Nucleus accumbens (tissue), 56 donors: ENCODE data around the gene SPEM3.

Experiments
- DNase-seq, 56 donors: peaks; one replicate each; lab custom pipeline; 2025; lab: John Stamatoyannopoulos, UW

Gene SPEM3

GRCh38 chr17:7403727-7403976, 25.0 kb upstream of the SPEM3 start:
- peak in 2 of 56 donors; percentile 58 to 81 for DNase-seq

DNA sequence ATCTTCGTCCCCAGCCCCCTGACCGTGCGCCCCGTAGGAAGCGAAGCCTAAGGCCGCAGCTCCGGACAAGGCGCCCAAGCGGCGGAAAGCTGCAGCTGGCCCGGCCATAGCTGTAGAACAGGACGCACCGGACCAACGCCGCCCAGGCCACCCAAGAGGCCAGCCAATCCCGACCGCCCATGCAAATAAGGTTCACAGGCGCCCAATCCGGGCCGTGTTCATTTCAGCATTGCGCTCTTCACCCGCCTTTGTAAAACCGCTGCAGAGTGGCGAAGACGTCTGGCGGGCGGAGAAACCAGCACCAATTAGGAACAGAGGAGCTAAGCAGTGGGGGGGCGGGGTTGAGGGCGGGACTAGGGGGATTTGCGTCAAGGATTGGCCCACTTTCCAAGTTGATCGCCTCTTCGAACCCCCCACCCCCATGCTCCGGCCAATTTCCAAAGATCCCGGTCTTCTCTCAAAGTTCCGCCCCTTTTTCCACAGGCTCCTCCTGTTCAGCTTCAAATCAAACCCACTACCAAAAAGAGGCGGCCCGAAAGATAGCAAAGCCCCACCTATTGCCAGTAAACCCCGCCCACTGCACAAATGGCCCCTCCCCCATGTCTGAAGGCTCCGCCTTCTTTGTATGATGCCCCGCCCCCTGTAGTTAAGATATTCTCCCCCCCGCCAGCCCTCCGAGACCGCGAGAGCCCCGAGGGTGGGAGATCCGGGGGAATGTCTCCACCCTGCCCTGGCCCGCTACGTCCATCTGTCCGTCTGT, 24.5 kb upstream of the SPEM3 start, which contains the start of gene TMEM256:
TMEM256 (minus strand) TSS at position 121 of the 760 bp plus-strand sequence; CDS start at position 108, 13 bp downstream.
- DNase-seq = peak; percentile 95 to 100 (median 99)

GRCh38 chr17:7404737-7405349, 23.8 kb upstream of the SPEM3 start:
- peak in 11 of 56 donors; percentile 51 to 91 (median 72) for DNase-seq

GRCh38 chr17:7405350-7406234, 23.1 kb upstream of the SPEM3 start:
- peak in 26 of 56 donors; percentile 8 to 68 (median 46) for DNase-seq

GRCh38 chr17:7406235-7406825, 22.3 kb upstream of the SPEM3 start:
- peak in 3 of 56 donors; percentile 8 to 21 (median 13) for DNase-seq

DNA sequence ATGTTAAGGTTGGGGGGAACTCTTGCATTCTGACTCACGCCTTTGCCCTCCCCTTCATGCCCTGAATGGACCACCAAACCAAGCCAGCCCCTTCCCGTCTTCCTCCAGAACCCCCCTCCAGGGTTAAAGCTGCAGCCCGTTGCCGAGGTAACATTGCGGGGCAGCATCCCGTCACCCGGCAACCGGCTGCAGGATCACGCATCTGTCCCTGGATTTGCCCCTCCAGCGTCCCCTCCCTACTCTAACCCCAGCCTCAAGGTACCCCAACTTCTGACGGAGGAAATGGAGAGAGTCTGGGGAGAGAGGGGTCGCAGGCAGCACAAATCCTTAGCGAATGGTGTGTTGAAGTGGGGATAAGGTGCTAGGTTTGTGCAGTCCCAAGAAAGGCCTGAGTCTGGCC, 21.6 kb upstream of the SPEM3 start:
- DNase-seq = no peak

GRCh38 chr17:7407485-7408251, 21.0 kb upstream of the SPEM3 start, which contains the start of gene NLGN2:
NLGN2 (plus strand) TSS chr17:7407845; CDS start chr17:7408256, 411 bp downstream.
- no peak for DNase-seq

DNA sequence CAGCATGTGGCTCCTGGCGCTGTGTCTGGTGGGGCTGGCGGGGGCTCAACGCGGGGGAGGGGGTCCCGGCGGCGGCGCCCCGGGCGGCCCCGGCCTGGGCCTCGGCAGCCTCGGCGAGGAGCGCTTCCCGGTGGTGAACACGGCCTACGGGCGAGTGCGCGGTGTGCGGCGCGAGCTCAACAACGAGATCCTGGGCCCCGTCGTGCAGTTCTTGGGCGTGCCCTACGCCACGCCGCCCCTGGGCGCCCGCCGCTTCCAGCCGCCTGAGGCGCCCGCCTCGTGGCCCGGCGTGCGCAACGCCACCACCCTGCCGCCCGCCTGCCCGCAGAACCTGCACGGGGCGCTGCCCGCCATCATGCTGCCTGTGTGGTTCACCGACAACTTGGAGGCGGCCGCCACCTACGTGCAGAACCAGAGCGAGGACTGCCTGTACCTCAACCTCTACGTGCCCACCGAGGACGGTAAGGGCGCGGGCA, 20.4 kb upstream of the SPEM3 start:
- no peak for DNase-seq

- peak in 9 of 56 donors; percentile 4 to 51 (median 26) for DNase-seq
Measured at GRCh38 chr17:7408863-7409262, 19.8 kb upstream of the SPEM3 start.

DNA sequence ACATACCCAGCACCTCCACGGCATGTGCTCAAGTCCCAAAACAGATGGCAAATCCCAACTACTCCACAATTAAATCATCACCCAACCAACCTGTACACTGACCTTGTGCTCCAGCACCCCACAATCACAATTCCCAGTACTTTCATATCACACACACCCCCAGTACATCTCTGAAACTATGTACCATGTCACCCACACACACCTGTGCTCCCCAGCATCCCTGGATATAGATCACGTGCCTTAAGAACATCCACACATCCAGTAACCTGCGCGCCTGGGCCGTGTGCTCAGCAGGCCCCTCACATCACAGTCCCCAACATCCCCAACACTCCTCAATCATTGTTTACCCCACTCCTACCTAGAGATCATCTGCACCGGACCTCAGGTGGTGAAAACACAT, 18.9 kb upstream of the SPEM3 start:
- DNase-seq = no peak

GRCh38 chr17:7410634-7411426, 17.8 kb upstream of the SPEM3 start:
- peak in 8 of 56 donors; percentile 5 to 46 (median 16) for DNase-seq

GRCh38 chr17:7411427-7411750, 17.3 kb upstream of the SPEM3 start:
- no peak for DNase-seq

GRCh38 chr17:7413346-7413985, 15.2 kb upstream of the SPEM3 start:
- DNase-seq = no peak

GRCh38 chr17:7414837-7415236, 13.8 kb upstream of the SPEM3 start:
- no peak for DNase-seq

- DNase-seq = no peak
Measured at GRCh38 chr17:7415784-7416183, 12.9 kb upstream of the SPEM3 start.

DNA sequence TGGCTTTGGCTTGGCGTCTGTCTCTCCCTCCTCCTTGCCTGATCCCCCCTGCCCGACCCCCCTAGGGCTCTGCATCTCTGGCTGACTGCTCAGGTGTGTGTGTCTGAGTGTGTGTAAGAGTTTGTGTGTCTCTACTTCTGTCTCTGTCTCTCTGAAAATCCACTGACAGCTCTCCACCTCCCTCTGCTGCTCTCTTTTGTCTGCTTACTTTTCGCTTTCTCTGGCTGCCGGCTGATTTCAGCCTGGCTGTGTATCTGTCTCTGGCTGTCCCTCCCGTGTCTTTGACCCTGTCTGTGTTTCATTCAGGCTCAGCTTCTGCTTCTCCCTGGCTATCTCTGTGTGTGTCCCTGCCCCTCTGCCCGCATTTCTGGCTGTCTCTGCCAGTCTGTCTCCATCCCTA, 12.3 kb upstream of the SPEM3 start:
- no peak for DNase-seq

GRCh38 chr17:7417056-7417655, 11.5 kb upstream of the SPEM3 start:
- DNase-seq = no peak

- DNase-seq = no peak
Measured at GRCh38 chr17:7418472-7419152, 10.0 kb upstream of the SPEM3 start.
